RWPE2 (cell line): ENCODE results near the gene GPR173.

ENCODE experiments used
- ATAC-seq: fragments of 200-7000 bp; cut with Tn5 transposase; 3 replicates; pipeline ENCODE4 v1.9.1; 2021; ENCODE audit warnings: low read depth
- DNase-seq: peaks from one replicate; pipeline ENCODE4 v3.0.0-alpha.2; 2020; ENCODE audit warnings: low spot score
- H3K27ac ChIP-seq: fragments of 450-650 bp; 2 replicates; pipeline ENCODE4 v1.5.1; 2017; ENCODE audit warnings: mild to moderate bottlenecking; ENCODE audit not compliant: poor library complexity, severe bottlenecking
- H3K27me3 ChIP-seq: fragments of 250-450 bp; sonication (Bioruptor Pico); 2 replicates; pipeline ENCODE4 v1.5.1; 2021; ENCODE audit warnings: mild to moderate bottlenecking, moderate library complexity; ENCODE audit not compliant: insufficient read depth, poor library complexity, severe bottlenecking
- H3K36me3 ChIP-seq: fragments of 250-450 bp; sonication (Bioruptor Pico); 2 replicates; pipeline ENCODE4 v1.5.1; 2020; ENCODE audit warnings: low read depth, mild to moderate bottlenecking, moderate library complexity
- H3K4me1 ChIP-seq: fragments of 250-450 bp; sonication (Bioruptor Pico); 2 replicates; pipeline ENCODE4 v1.5.1; 2021; ENCODE audit warnings: mild to moderate bottlenecking, moderate library complexity; ENCODE audit not compliant: insufficient read depth, poor library complexity, severe bottlenecking
- H3K4me3 ChIP-seq: fragments of 250-450 bp; sonication (Bioruptor Pico); 2 replicates; pipeline ENCODE4 v1.5.1; 2021; ENCODE audit warnings: mild to moderate bottlenecking, moderate library complexity; ENCODE audit not compliant: severe bottlenecking
- H3K9me3 ChIP-seq: fragments of 250-450 bp; sonication (Bioruptor Pico); 2 replicates; pipeline ENCODE4 v1.5.1; 2021; ENCODE audit warnings: mild to moderate bottlenecking, moderate library complexity; ENCODE audit not compliant: severe bottlenecking
- CTCF ChIP-seq: fragments of 450-650 bp; IDR thresholded peaks from one replicate; pipeline ENCODE4 v1.5.1; 2017; ENCODE audit warnings: mild to moderate bottlenecking, moderate library complexity; ENCODE audit not compliant: poor library complexity, severe bottlenecking

Gene GPR173

GRCh38 chrX:53126377-53126776 is 77.8 kb downstream of the GPR173 start:
- Histone ChIP-seq H3K9me3 (no peaks in the 10 kb centered on the region), H3K4me3 (no peak overlapping the region), H3K4me1 (no peaks in the 10 kb centered on the region), H3K36me3 (no peaks in the 10 kb centered on the region), H3K27me3 (no peaks in the 10 kb centered on the region), H3K27ac (no peak overlapping the region)
- ATAC-seq (no peak), DNase-seq (no peak)
- TF ChIP-seq CTCF: no peak

GRCh38 chrX:53128097-53128749 is 79.6 kb downstream of the GPR173 start:
- no peak for TF ChIP-seq CTCF
- Histone ChIP-seq H3K27ac (no peak overlapping the region), H3K9me3 (no peaks in the 10 kb centered on the region), H3K4me1 (no peaks in the 10 kb centered on the region), H3K4me3 (no peak overlapping the region), H3K36me3 (no peaks in the 10 kb centered on the region), H3K27me3 (no peaks in the 10 kb centered on the region)
- DNase-seq: no peak
- ATAC-seq: no peak
